ENCODE data around the gene RBM33.

Gene RBM33

GRCh38 chr7:155656891-155657290 is 12.4 kb downstream of the RBM33 start:
- in situ Hi-C loops (cut with HindIII; ENCODE audit: low sequenced_read_pairs), result no loop called here
- H3K4me3 ChIP-seq (ENCODE audit: low read depth, low read length), result no peak overlapping the region
- DNase-seq (ENCODE audit: low read depth), result no peak
- TF ChIP-seq CTCF (IDR thresholded peaks at IDR 0.05; ENCODE audit: low read depth, low read length, missing control alignments), result no peak

GRCh38 chr7:155660059-155660757 is 15.7 kb downstream of the RBM33 start:
- no peak for DNase-seq (ENCODE audit: low read depth)
- no peak for TF ChIP-seq CTCF (IDR thresholded peaks at IDR 0.05; ENCODE audit: low read depth, low read length, missing control alignments)
- H3K4me3 ChIP-seq (ENCODE audit: low read depth, low read length), result no peak overlapping the region
- in situ Hi-C loops (cut with HindIII; ENCODE audit: low sequenced_read_pairs), result no loop called here

- DNase-seq (ENCODE audit: low read depth), result no peak
- TF ChIP-seq CTCF (IDR thresholded peaks at IDR 0.05; ENCODE audit: low read depth, low read length, missing control alignments), result no peak
- no peak overlapping the region for H3K4me3 ChIP-seq (ENCODE audit: low read depth, low read length)
- in situ Hi-C loops (cut with HindIII; ENCODE audit: low sequenced_read_pairs), result no loop called here
Observed at GRCh38 chr7:155660758-155661093, 16.3 kb downstream of the RBM33 start.

GRCh38 chr7:155662343-155663043 is 18.0 kb downstream of the RBM33 start:
- in situ Hi-C loops (cut with HindIII; ENCODE audit: low sequenced_read_pairs), result no loop called here
- no peak for DNase-seq (ENCODE audit: low read depth)

GRCh38 chr7:155663937-155664336 is 19.5 kb downstream of the RBM33 start:
- no peak for TF ChIP-seq CTCF (IDR thresholded peaks at IDR 0.05; ENCODE audit: low read depth, low read length, missing control alignments)
- DNase-seq (ENCODE audit: low read depth), result no peak
- no peak overlapping the region for H3K4me3 ChIP-seq (ENCODE audit: low read depth, low read length)
- in situ Hi-C loops (cut with HindIII; ENCODE audit: low sequenced_read_pairs), result no loop called here

More at GRCh38 chr7:155662343-155663043, 18.0 kb downstream of the RBM33 start:
- no peak for TF ChIP-seq CTCF (IDR thresholded peaks at IDR 0.05; ENCODE audit: low read depth, low read length, missing control alignments)
- H3K4me3 ChIP-seq (ENCODE audit: low read depth, low read length), result no peak overlapping the region

- DNase-seq (ENCODE audit: low read depth), result no peak
- H3K4me3 ChIP-seq (ENCODE audit: low read depth, low read length), result no peak overlapping the region
- in situ Hi-C loops (cut with HindIII; ENCODE audit: low sequenced_read_pairs), result no loop called here
- no peak for TF ChIP-seq CTCF (IDR thresholded peaks at IDR 0.05; ENCODE audit: low read depth, low read length, missing control alignments)
Observed at GRCh38 chr7:155665079-155665956, 20.9 kb downstream of the RBM33 start.
